Limb (tissue), 2 donors: ENCODE results near the gene PAPOLG.
"Not testable (repeated sequence)": the region's sequence is repeated elsewhere in the genome, so short reads cannot be mapped to it uniquely, and the experiment has no call there.

Source experiments
- DNase-seq, 2 donors: peaks; one replicate each; pipeline ENCODE4 v3.0.0-alpha.2; 2016; ENCODE audit errors: extremely low spot score in 2 of 2

PAPOLG gene

GRCh38 chr2:60775048-60775639 is 19.1 kb downstream of the PAPOLG start:
- no peak for DNase-seq

GRCh38 chr2:60778352-60778751 is 22.3 kb downstream of the PAPOLG start:
- DNase-seq = no peak

- DNase-seq = no peak
Measured at GRCh38 chr2:60779426-60779825, 23.4 kb downstream of the PAPOLG start.

- DNase-seq = no peak
Measured at GRCh38 chr2:60780721-60781120, 24.7 kb downstream of the PAPOLG start.

- no peak for DNase-seq
Measured at GRCh38 chr2:60793169-60793568, 37.1 kb downstream of the PAPOLG start.

- peak in 1 of 2 donors; percentile 28 for DNase-seq
Measured at GRCh38 chr2:60794271-60794863, 38.3 kb downstream of the PAPOLG start.

- DNase-seq = no peak
Measured at GRCh38 chr2:60796573-60797509, 40.8 kb downstream of the PAPOLG start.

- DNase-seq = no peak
Measured at GRCh38 chr2:60804473-60804872, 48.4 kb downstream of the PAPOLG start.

- no peak for DNase-seq
Measured at GRCh38 chr2:60806595-60806987, 50.5 kb downstream of the PAPOLG start.

GRCh38 chr2:60806988-60807681 is 51.1 kb downstream of the PAPOLG start:
- peak in 1 of 2 donors; percentile 20 for DNase-seq

GRCh38 chr2:60808330-60808801 is 52.3 kb downstream of the PAPOLG start:
- no peak for DNase-seq

GRCh38 chr2:60811491-60812375 is 55.7 kb downstream of the PAPOLG start:
- DNase-seq = no peak

- DNase-seq = not testable (repeated sequence)
Measured at GRCh38 chr2:60817191-60817590, 61.1 kb downstream of the PAPOLG start.

- no peak for DNase-seq
Measured at GRCh38 chr2:60818272-60818671, 62.2 kb downstream of the PAPOLG start.

- DNase-seq = no peak
Measured at GRCh38 chr2:60819155-60819862, 63.2 kb downstream of the PAPOLG start.

GRCh38 chr2:60819936-60820335 is 63.9 kb downstream of the PAPOLG start:
- no peak for DNase-seq

- DNase-seq = no peak
Measured at GRCh38 chr2:60820416-60821132, 64.5 kb downstream of the PAPOLG start.

GRCh38 chr2:60821133-60821469 is 65.0 kb downstream of the PAPOLG start:
- DNase-seq = no peak

GRCh38 chr2:60821587-60822302 is 65.7 kb downstream of the PAPOLG start:
- no peak for DNase-seq
